Measurements from ENCODE around the gene BORCS8.

The BORCS8 gene

GRCh38 chr19:19147344-19147743, 44.6 kb downstream of the BORCS8 start:
- no peak for TF ChIP-seq ZNF274 (IDR thresholded peaks at IDR 0.05; ENCODE audit: low read depth, low read length)
- TF ChIP-seq YY1 (IDR thresholded peaks at IDR 0.05; ENCODE audit: insufficient read depth, insufficient read length) = no peak
- TF ChIP-seq SUZ12 (IDR thresholded peaks at IDR 0.05; ENCODE audit: extremely low read depth, insufficient read depth, insufficient read length) = no peak
- Histone ChIP-seq H3K9ac (ENCODE audit: insufficient read length, low read depth) (no peak overlapping the region), H3K9me3 (ENCODE audit: insufficient read depth, low read length) (no peaks in the 10 kb centered on the region), H3K36me3 (ENCODE audit: insufficient read depth, insufficient read length, low read length) (no peaks in the 10 kb centered on the region), H3K27me3 (ENCODE audit: insufficient read depth, insufficient read length) (peaks cover 17% of the 10 kb centered on the region), H3K4me3 (ENCODE audit: insufficient read length, low read depth) (no peak overlapping the region), H3K4me1 (ENCODE audit: insufficient read depth, insufficient read length) (peaks cover 10% of the 10 kb centered on the region)
- DNase-seq (ENCODE audit: low read depth, low spot score) = no peak

GRCh38 chr19:19146865-19147264, 45.1 kb downstream of the BORCS8 start:
- Histone ChIP-seq H3K9me3 (ENCODE audit: insufficient read depth, low read length) (no peaks in the 10 kb centered on the region), H3K9ac (ENCODE audit: insufficient read length, low read depth) (peak overlapping the region; percentile 32), H3K4me3 (ENCODE audit: insufficient read length, low read depth) (no peak overlapping the region), H3K27me3 (ENCODE audit: insufficient read depth, insufficient read length) (peaks cover 21% of the 10 kb centered on the region), H3K4me1 (ENCODE audit: insufficient read depth, insufficient read length) (peaks cover 10% of the 10 kb centered on the region), H3K36me3 (ENCODE audit: insufficient read depth, insufficient read length, low read length) (no peaks in the 10 kb centered on the region)
- TF ChIP-seq SUZ12 (IDR thresholded peaks at IDR 0.05; ENCODE audit: extremely low read depth, insufficient read depth, insufficient read length) (no peak), ZNF274 (IDR thresholded peaks at IDR 0.05; ENCODE audit: low read depth, low read length) (no peak), YY1 (IDR thresholded peaks at IDR 0.05; ENCODE audit: insufficient read depth, insufficient read length) (no peak)
- DNase-seq (ENCODE audit: low read depth, low spot score) = no peak

GRCh38 chr19:19145684-19146608, 46.0 kb downstream of the BORCS8 start:
- H3K27me3 ChIP-seq (ENCODE audit: insufficient read depth, insufficient read length) = peaks cover 19% of the 10 kb centered on the region
- DNase-seq (ENCODE audit: low read depth, low spot score) = peak; percentile 50
- H3K9me3 ChIP-seq (ENCODE audit: insufficient read depth, low read length) = no peaks in the 10 kb centered on the region
- peaks cover 8% of the 10 kb centered on the region for H3K4me1 ChIP-seq (ENCODE audit: insufficient read depth, insufficient read length)
- TF ChIP-seq ZNF274 (IDR thresholded peaks at IDR 0.05; ENCODE audit: low read depth, low read length) = no peak
- no peak for TF ChIP-seq SUZ12 (IDR thresholded peaks at IDR 0.05; ENCODE audit: extremely low read depth, insufficient read depth, insufficient read length)
- no peak for TF ChIP-seq YY1 (IDR thresholded peaks at IDR 0.05; ENCODE audit: insufficient read depth, insufficient read length)
- no peaks in the 10 kb centered on the region for H3K36me3 ChIP-seq (ENCODE audit: insufficient read depth, insufficient read length, low read length)
- no peak overlapping the region for H3K4me3 ChIP-seq (ENCODE audit: insufficient read length, low read depth)
- H3K9ac ChIP-seq (ENCODE audit: insufficient read length, low read depth) = peak overlapping the region; percentile 42

- H3K9ac ChIP-seq (ENCODE audit: insufficient read length, low read depth) = no peak overlapping the region
- no peaks in the 10 kb centered on the region for H3K36me3 ChIP-seq (ENCODE audit: insufficient read depth, insufficient read length, low read length)
- H3K9me3 ChIP-seq (ENCODE audit: insufficient read depth, low read length) = no peaks in the 10 kb centered on the region
- no peak for TF ChIP-seq YY1 (IDR thresholded peaks at IDR 0.05; ENCODE audit: insufficient read depth, insufficient read length)
- TF ChIP-seq ZNF274 (IDR thresholded peaks at IDR 0.05; ENCODE audit: low read depth, low read length) = no peak
- no peak for TF ChIP-seq SUZ12 (IDR thresholded peaks at IDR 0.05; ENCODE audit: extremely low read depth, insufficient read depth, insufficient read length)
- H3K27me3 ChIP-seq (ENCODE audit: insufficient read depth, insufficient read length) = peaks cover 26% of the 10 kb centered on the region
- H3K4me1 ChIP-seq (ENCODE audit: insufficient read depth, insufficient read length) = peaks cover 5% of the 10 kb centered on the region
- DNase-seq (ENCODE audit: low read depth, low spot score) = no peak
- no peak overlapping the region for H3K4me3 ChIP-seq (ENCODE audit: insufficient read length, low read depth)
These were observed 46.7 kb downstream of the BORCS8 start for GRCh38 chr19:19145281-19145680.

GRCh38 chr19:19142347-19142746, 49.6 kb downstream of the BORCS8 start:
- no peak overlapping the region for H3K9ac ChIP-seq (ENCODE audit: insufficient read length, low read depth)

GRCh38 chr19:19140476-19140875, 51.5 kb downstream of the BORCS8 start:
- Histone ChIP-seq H3K4me1 (ENCODE audit: insufficient read depth, insufficient read length) (peaks cover 2% of the 10 kb centered on the region), H3K27me3 (ENCODE audit: insufficient read depth, insufficient read length) (peaks cover 19% of the 10 kb centered on the region), H3K9ac (ENCODE audit: insufficient read length, low read depth) (no peak overlapping the region), H3K4me3 (ENCODE audit: insufficient read length, low read depth) (no peak overlapping the region), H3K36me3 (ENCODE audit: insufficient read depth, insufficient read length, low read length) (no peaks in the 10 kb centered on the region), H3K9me3 (ENCODE audit: insufficient read depth, low read length) (no peaks in the 10 kb centered on the region)
- no peak for TF ChIP-seq YY1 (IDR thresholded peaks at IDR 0.05; ENCODE audit: insufficient read depth, insufficient read length)
- TF ChIP-seq SUZ12 (IDR thresholded peaks at IDR 0.05; ENCODE audit: extremely low read depth, insufficient read depth, insufficient read length) = no peak
- TF ChIP-seq ZNF274 (IDR thresholded peaks at IDR 0.05; ENCODE audit: low read depth, low read length) = no peak
- no peak for DNase-seq (ENCODE audit: low read depth, low spot score)

More at GRCh38 chr19:19142347-19142746, 49.6 kb downstream of the BORCS8 start:
- no peaks in the 10 kb centered on the region for H3K36me3 ChIP-seq (ENCODE audit: insufficient read depth, insufficient read length, low read length)
- no peak for DNase-seq (ENCODE audit: low read depth, low spot score)
- no peak overlapping the region for H3K4me3 ChIP-seq (ENCODE audit: insufficient read length, low read depth)
- H3K9me3 ChIP-seq (ENCODE audit: insufficient read depth, low read length) = no peaks in the 10 kb centered on the region
- H3K4me1 ChIP-seq (ENCODE audit: insufficient read depth, insufficient read length) = peaks cover 5% of the 10 kb centered on the region
- H3K27me3 ChIP-seq (ENCODE audit: insufficient read depth, insufficient read length) = peaks cover 23% of the 10 kb centered on the region
- no peak for TF ChIP-seq ZNF274 (IDR thresholded peaks at IDR 0.05; ENCODE audit: low read depth, low read length)
- no peak for TF ChIP-seq YY1 (IDR thresholded peaks at IDR 0.05; ENCODE audit: insufficient read depth, insufficient read length)
- no peak for TF ChIP-seq SUZ12 (IDR thresholded peaks at IDR 0.05; ENCODE audit: extremely low read depth, insufficient read depth, insufficient read length)

- TF ChIP-seq YY1 (IDR thresholded peaks at IDR 0.05; ENCODE audit: insufficient read depth, insufficient read length) = no peak
- TF ChIP-seq ZNF274 (IDR thresholded peaks at IDR 0.05; ENCODE audit: low read depth, low read length) = no peak
- DNase-seq (ENCODE audit: low read depth, low spot score) = no peak
- peaks cover 19% of the 10 kb centered on the region for H3K27me3 ChIP-seq (ENCODE audit: insufficient read depth, insufficient read length)
These were observed 52.1 kb downstream of the BORCS8 start for GRCh38 chr19:19139876-19140229.

More at GRCh38 chr19:19139876-19140229, 52.1 kb downstream of the BORCS8 start:
- no peaks in the 10 kb centered on the region for H3K9me3 ChIP-seq (ENCODE audit: insufficient read depth, low read length)
- no peak overlapping the region for H3K9ac ChIP-seq (ENCODE audit: insufficient read length, low read depth)
- peaks cover 2% of the 10 kb centered on the region for H3K4me1 ChIP-seq (ENCODE audit: insufficient read depth, insufficient read length)
- H3K36me3 ChIP-seq (ENCODE audit: insufficient read depth, insufficient read length, low read length) = no peaks in the 10 kb centered on the region
- H3K4me3 ChIP-seq (ENCODE audit: insufficient read length, low read depth) = no peak overlapping the region

All from NT2/D1 (cell line).